T-cell (primary cell): Measurements from ENCODE around the gene TSC1. TPM values are rescaled to one million over a fixed set of nuclear protein-coding genes. Genes with fewer than 3 reads are reported as not detected.

Experiments used
- ATAC-seq, 4 experiments: fragments of 200-7000 bp in 3 of 4; fragments of 150-1000 bp in 1 of 4; cut with Tn5 transposase; replicated peaks in 1 of 4; 1 replicate in 3 of 4; 2 replicates in 1 of 4; pipeline ENCODE4 v1.10.0; 2021; ENCODE audit warnings: moderate library complexity in 3 of 4, mild to moderate bottlenecking in 2 of 4, moderate number of reproducible peaks in 1 of 4
- CTCF ChIA-PET, 2 donors: fragments of 300-600 bp; sonication (Branson Sonifier 250); formaldehyde crosslinking; loops; one replicate each; lab custom pipeline; 2022; ENCODE audit warnings: antibody characterized with exemption in 2 of 2; lab: Charles Lee
- POLR2A ChIA-PET, 2 donors: fragments of 300-600 bp; sonication (Branson Sonifier 250); formaldehyde crosslinking; loops; one replicate each; lab custom pipeline; 2022; ENCODE audit warnings: antibody characterized with exemption in 2 of 2; lab: Charles Lee
- DNase-seq, 35 experiments: peaks; one replicate each; pipeline versions ENCODE4 v3.0.0 to v3.0.0-alpha.2; 2013 to 2023
- H3K27ac ChIP-seq: one replicate; pipeline ENCODE4 v1.5.1; 2013; ENCODE audit warnings: low read length
- H3K27me3 ChIP-seq, 2 experiments: replicated peaks in 1 of 2; 1 replicate in 1 of 2; 2 replicates in 1 of 2; pipeline versions ENCODE4 v1.6.1 to v1.7.0; 2013; ENCODE audit warnings: low read length in 1 of 2, mixed read lengths in 1 of 2; ENCODE audit not compliant: control insufficient read depth in 2 of 2, insufficient read depth in 2 of 2; ENCODE audit errors: extremely low read depth in 1 of 2
- H3K36me3 ChIP-seq, 2 donors: 1 replicate in 1 of 2; 2 replicates in 1 of 2; pipeline versions ENCODE4 v1.6.1 to v1.7.0; 2013; ENCODE audit warnings: low read length in 1 of 2; ENCODE audit not compliant: control insufficient read depth in 2 of 2, insufficient read depth in 1 of 2; ENCODE audit errors: extremely low read depth in 1 of 2
- H3K4me1 ChIP-seq, 2 experiments: 1 replicate in 1 of 2; 2 replicates in 1 of 2; pipeline versions ENCODE4 v1.6.1 to v1.7.0; 2013; ENCODE audit warnings: low read length in 2 of 2, mixed read lengths in 1 of 2; ENCODE audit not compliant: insufficient read depth in 2 of 2, control insufficient read depth in 1 of 2; ENCODE audit errors: extremely low read depth in 1 of 2
- H3K4me3 ChIP-seq, 2 donors: 1 replicate in 1 of 2; 2 replicates in 1 of 2; pipeline versions ENCODE4 v1.5.1 to v1.7.0; 2013; ENCODE audit warnings: mild to moderate bottlenecking in 2 of 2, low read length in 1 of 2, moderate library complexity in 1 of 2; ENCODE audit not compliant: control insufficient read depth in 1 of 2; ENCODE audit errors: extremely low read depth in 1 of 2
- H3K9me3 ChIP-seq: 2 replicates; pipeline ENCODE4 v1.7.0; 2013
- H3K27ac Mint-ChIP-seq, 2 donors: one replicate each; pipeline ENCODE4 v1.8.0; 2020 to 2021; ENCODE audit warnings: mild to moderate bottlenecking in 2 of 2, mixed read lengths in 2 of 2
- H3K27me3 Mint-ChIP-seq, 2 donors: one replicate each; pipeline ENCODE4 v1.8.0; 2021 to 2022; ENCODE audit warnings: mixed read lengths in 2 of 2
- H3K36me3 Mint-ChIP-seq: one replicate; pipeline ENCODE4 v1.8.0; 2021; ENCODE audit warnings: mixed read lengths
- H3K4me1 Mint-ChIP-seq, 3 donors: one replicate each; pipeline ENCODE4 v1.8.0; 2020 to 2022; ENCODE audit warnings: mixed read lengths in 3 of 3, mild to moderate bottlenecking in 1 of 3
- H3K4me3 Mint-ChIP-seq, 3 donors: one replicate each; pipeline ENCODE4 v1.8.0; 2020 to 2022; ENCODE audit warnings: mild to moderate bottlenecking in 3 of 3, mixed read lengths in 3 of 3, moderate library complexity in 3 of 3
- H3K9me3 Mint-ChIP-seq, 3 donors: one replicate each; pipeline ENCODE4 v1.8.0; 2020 to 2022; ENCODE audit warnings: mixed read lengths in 3 of 3
- WGBS: methylation state at CpG from one replicate; pipeline ENCODE4 v1.1.5; 2013; ENCODE audit warnings: missing lambda C conversion rate; ENCODE audit not compliant: insufficient coverage; 5-methylcytosine and 5-hydroxymethylcytosine counted together
- total RNA-seq, 35 experiments: library from RNA in 6 of 35; stranded (reverse) in 6 of 35; fragments of 120-200 nt in 1 of 35; gene quantifications; one replicate each; pipeline versions ENCODE4 v1.2.1 to v1.2.4 and lab custom pipeline; 2013 to 2026

Gene TSC1
- total RNA-seq, 5 donors from 2014 or later (not counting 1 experiment from before 2014, with no cell fraction given) = 56.4 to 70.4 (median 59.8) TPM

GRCh38 chr9:132955123-132955522, 10.7 kb upstream of the TSC1 start:
- Histone ChIP-seq H3K4me1 (no peaks in the 10 kb centered on the region), H3K27ac (no peak overlapping the region), H3K4me3 (no peak overlapping the region), H3K9me3 (peaks cover 3% of the 10 kb centered on the region), H3K36me3 (no peaks in the 10 kb centered on the region), H3K27me3 (peaks cover 0 to 6% of the 10 kb centered on the region in 2 experiments)
- no peak overlapping the region for H3K4me3 Mint-ChIP-seq
- no peak overlapping the region for H3K27ac Mint-ChIP-seq
- peaks cover 5 to 12% of the 10 kb centered on the region in 2 donors for H3K27me3 Mint-ChIP-seq
- H3K4me1 Mint-ChIP-seq = no peaks in the 10 kb centered on the region
- POLR2A ChIA-PET = interaction anchor here in 1 of 2 donors (0.6 to 0.7 kb wide), 2 partner anchors 302 to 347 kb away, joined by 3 read pairs; no protein-coding TSS in a partner anchor
- peaks cover 6% of the 10 kb centered on the region for H3K36me3 Mint-ChIP-seq
- ATAC-seq = no peak
- WGBS = 40% methylated on average over 1 of the region's 2 CpGs
- DNase-seq = no peak
- H3K9me3 Mint-ChIP-seq = peaks cover 5 to 13% (median 7%) of the 10 kb centered on the region in 3 donors
- CTCF ChIA-PET = no interaction called here

- no peak overlapping the region for H3K4me3 Mint-ChIP-seq
- ATAC-seq (no peak), DNase-seq (no peak)
- no peaks in the 10 kb centered on the region for H3K27me3 Mint-ChIP-seq
- H3K27me3 ChIP-seq = no peaks in the 10 kb centered on the region
- 73% methylated on average over 4 of the region's 4 CpGs for WGBS
- peaks cover 0 to 10% of the 10 kb centered on the region in 2 experiments for H3K4me1 ChIP-seq
- no peak overlapping the region for H3K4me3 ChIP-seq
- H3K36me3 Mint-ChIP-seq = no peaks in the 10 kb centered on the region
- H3K36me3 ChIP-seq = no peaks in the 10 kb centered on the region
- H3K27ac ChIP-seq = no peak overlapping the region
- H3K27ac Mint-ChIP-seq = no peak overlapping the region
- H3K9me3 Mint-ChIP-seq = peaks cover 0 to 3% (median 0%) of the 10 kb centered on the region in 3 donors
- ChIA-PET CTCF (no interaction called here), POLR2A (no interaction called here)
- peaks cover 6 to 8% (median 7%) of the 10 kb centered on the region in 3 donors for H3K4me1 Mint-ChIP-seq
- H3K9me3 ChIP-seq = no peaks in the 10 kb centered on the region
Observed at GRCh38 chr9:132949709-132950108, 5.3 kb upstream of the TSC1 start.

- H3K4me3 ChIP-seq = no peak overlapping the region
- CTCF ChIA-PET = no interaction called here
- H3K27me3 ChIP-seq = no peaks in the 10 kb centered on the region
- no peaks in the 10 kb centered on the region for H3K36me3 ChIP-seq
- ATAC-seq (no peak), DNase-seq (no peak)
- WGBS = 92% methylated on average over 15 of the region's 18 CpGs
- peaks cover 4 to 17% of the 10 kb centered on the region in 2 experiments for H3K4me1 ChIP-seq
- Mint-ChIP-seq H3K9me3 (peaks cover 0 to 3% (median 0%) of the 10 kb centered on the region in 3 donors), H3K4me1 (peaks cover 14 to 18% (median 15%) of the 10 kb centered on the region in 3 donors), H3K4me3 (no peak overlapping the region), H3K36me3 (no peaks in the 10 kb centered on the region), H3K27ac (no peak overlapping the region), H3K27me3 (no peaks in the 10 kb centered on the region)
- H3K9me3 ChIP-seq = no peaks in the 10 kb centered on the region
- POLR2A ChIA-PET = no interaction called here
- no peak overlapping the region for H3K27ac ChIP-seq
Observed at GRCh38 chr9:132948482-132949050, 4.2 kb upstream of the TSC1 start.

GRCh38 chr9:132947756-132948155, 3.3 kb upstream of the TSC1 start:
- Histone ChIP-seq H3K27ac (no peak overlapping the region), H3K36me3 (no peaks in the 10 kb centered on the region), H3K4me3 (no peak overlapping the region), H3K4me1 (peaks cover 10 to 21% of the 10 kb centered on the region in 2 experiments), H3K9me3 (no peaks in the 10 kb centered on the region), H3K27me3 (no peaks in the 10 kb centered on the region)
- DNase-seq = no peak
- Mint-ChIP-seq H3K27me3 (no peaks in the 10 kb centered on the region), H3K4me3 (no peak overlapping the region), H3K4me1 (peaks cover 22 to 23% (median 23%) of the 10 kb centered on the region in 3 donors), H3K9me3 (peaks cover 0 to 3% (median 0%) of the 10 kb centered on the region in 3 donors), H3K27ac (peak overlapping the region in 1 of 2 donors; percentile 24), H3K36me3 (no peaks in the 10 kb centered on the region)
- ChIA-PET POLR2A (interaction anchor here in 1 of 2 donors (0.7 kb wide), 1 partner anchor 18 kb away, joined by 7 read pairs; no protein-coding TSS in a partner anchor), CTCF (no interaction called here)
- 100% methylated on average over 3 of the region's 8 CpGs for WGBS
- no peak for ATAC-seq

GRCh38 chr9:132946631-132947295, 2.3 kb upstream of the TSC1 start:
- CTCF ChIA-PET = interaction anchor here in 1 of 2 donors (0.6 kb wide), 2 partner anchors 249 to 1816 kb away, joined by 4 to 5 read pairs; no protein-coding TSS in a partner anchor
- Mint-ChIP-seq H3K27me3 (no peaks in the 10 kb centered on the region), H3K4me1 (peaks cover 25 to 32% (median 32%) of the 10 kb centered on the region in 3 donors), H3K36me3 (no peaks in the 10 kb centered on the region), H3K27ac (peak overlapping the region; percentile 27 to 100), H3K4me3 (no peak overlapping the region), H3K9me3 (peaks cover 0 to 3% (median 0%) of the 10 kb centered on the region in 3 donors)
- H3K36me3 ChIP-seq = no peaks in the 10 kb centered on the region
- H3K9me3 ChIP-seq = no peaks in the 10 kb centered on the region
- H3K27me3 ChIP-seq = no peaks in the 10 kb centered on the region
- DNase-seq = no peak
- no peak overlapping the region for H3K27ac ChIP-seq
- H3K4me3 ChIP-seq = no peak overlapping the region
- peaks cover 10 to 21% of the 10 kb centered on the region in 2 experiments for H3K4me1 ChIP-seq
- ATAC-seq = no peak
- POLR2A ChIA-PET = interaction anchor here in 1 of 2 donors (0.7 kb wide), 1 partner anchor 19 kb away, joined by 7 read pairs; no protein-coding TSS in a partner anchor
- 72% methylated on average over 5 of the region's 7 CpGs for WGBS

- Mint-ChIP-seq H3K27me3 (no peaks in the 10 kb centered on the region), H3K36me3 (no peaks in the 10 kb centered on the region), H3K27ac (peak overlapping the region; percentile 100), H3K4me3 (peak overlapping the region in 1 of 3 donors; percentile 25), H3K4me1 (peaks cover 30 to 37% (median 36%) of the 10 kb centered on the region in 3 donors), H3K9me3 (peaks cover 0 to 3% (median 0%) of the 10 kb centered on the region in 3 donors)
- ChIA-PET CTCF (no interaction called here), POLR2A (no interaction called here)
- Histone ChIP-seq H3K4me3 (no peak overlapping the region), H3K9me3 (no peaks in the 10 kb centered on the region), H3K4me1 (peaks cover 10 to 21% of the 10 kb centered on the region in 2 experiments), H3K27me3 (no peaks in the 10 kb centered on the region), H3K27ac (no peak overlapping the region), H3K36me3 (no peaks in the 10 kb centered on the region)
- no CpG with 5 or more reads among the region's 3 CpGs for WGBS
- DNase-seq = no peak
- ATAC-seq = no peak
Observed at GRCh38 chr9:132946211-132946610, 1.8 kb upstream of the TSC1 start.
